K562 (cell line): ENCODE data around the gene PICK1. TPM values are rescaled to one million over a fixed set of nuclear protein-coding genes. Genes with fewer than 3 reads are reported as not detected.
A peak's percentile ranks its signal among the peaks of the same experiment; 100 is the strongest.

Experiments used
- ATAC-seq: fragments of 200-7000 bp; cut with Tn5 transposase; 3 replicates; pipeline ENCODE4 v1.9.1; 2020; ENCODE audit warnings: moderate library complexity
- BruUV-seq: library from RNA; stranded (reverse); fragments of 400-500 nt; replicated peaks from 2 replicates; lab custom pipeline; 2021; lab: Mats Ljungman, UMichigan
- CTCF ChIA-PET: fragments of 300-600 bp; formaldehyde crosslinking; extraction: SDS; loops from one replicate; lab custom pipeline; 2021; ENCODE audit warnings: low intra/inter-chr PET ratio; lab: Yijun Ruan, JAX
- POLR2A ChIA-PET: fragments of 300-600, 350-650 bp; sonication (Branson Sonifier 250); formaldehyde crosslinking; extraction: SDS; loops from one replicate; lab custom pipeline; 2021; ENCODE audit warnings: antibody characterized with exemption, inconsistent platforms; lab: Yijun Ruan, JAX
- DNase-seq, 4 experiments: peaks; one replicate each; pipeline versions ENCODE4 v3.0.0 to v3.0.0-alpha.2; 2011 to 2018; ENCODE audit warnings: low spot score in 3 of 4, mixed read lengths in 3 of 4; ENCODE audit errors: extremely low read depth in 1 of 4
- FAIRE-seq: peaks from 2 replicates; lab custom pipeline; 2011; peaks lifted over from hg19 to GRCh38; lab: Jason Lieb, UNC
- H2AFZ ChIP-seq: 2 replicates; pipeline ENCODE4 v1.6.0; 2011; ENCODE audit warnings: low read depth, low read length, control low read depth, inconsistent platforms
- H3K27ac ChIP-seq: fragments of 200-600 bp; 3 replicates; pipeline ENCODE4 v1.8.0; 2011; ENCODE audit warnings: low read depth, mild to moderate bottlenecking, control low read depth, inconsistent platforms, low read length, moderate library complexity, mixed read lengths; ENCODE audit errors: extremely low read depth
- H3K27me3 ChIP-seq, 2 experiments: fragments of 300-600 bp in 1 of 2; 2 replicates in 1 of 2; 3 replicates in 1 of 2; pipeline versions ENCODE4 v1.6.0 to v1.8.0; 2011; ENCODE audit warnings: inconsistent platforms in 2 of 2, low read length in 2 of 2, mild to moderate bottlenecking in 1 of 2, mixed read lengths in 1 of 2, moderate library complexity in 1 of 2; ENCODE audit not compliant: control insufficient read depth in 2 of 2, insufficient read depth in 2 of 2
- H3K36me3 ChIP-seq: fragments of 300-600 bp; 3 replicates; pipeline ENCODE4 v1.8.0; 2011; ENCODE audit warnings: mild to moderate bottlenecking, low read length, inconsistent platforms; ENCODE audit not compliant: control insufficient read depth, insufficient read depth
- H3K4me1 ChIP-seq, 2 experiments: fragments of 200-600 bp in 1 of 2; replicated peaks in 1 of 2; 2 replicates in 1 of 2; 3 replicates in 1 of 2; pipeline versions ENCODE4 v1.5.1 to v1.8.0; 2011; ENCODE audit warnings: inconsistent platforms in 2 of 2, low read length in 2 of 2, mild to moderate bottlenecking in 1 of 2, mixed read lengths in 1 of 2, moderate library complexity in 1 of 2; ENCODE audit not compliant: control insufficient read depth in 2 of 2, insufficient read depth in 2 of 2
- H3K4me2 ChIP-seq: 2 replicates; pipeline ENCODE4 v1.6.1; 2011; ENCODE audit warnings: low read length, control low read depth, inconsistent platforms, mixed read lengths; ENCODE audit not compliant: insufficient read depth
- H3K4me3 ChIP-seq: fragments of 200-600 bp; sonication (generic), shearing (Covaris generic); 2 replicates; pipeline ENCODE4 v1.5.1; 2016; ENCODE audit warnings: control low read depth, inconsistent platforms
- H3K79me2 ChIP-seq: fragments of 200-600 bp; 3 replicates; pipeline ENCODE4 v1.8.0; 2011; ENCODE audit warnings: low read length, inconsistent platforms; ENCODE audit not compliant: control insufficient read depth, insufficient read depth
- H3K9ac ChIP-seq, 2 experiments: 2 replicates each; pipeline versions ENCODE4 v1.6.0 to v1.6.1; 2011; ENCODE audit warnings: low read depth in 2 of 2, low read length in 2 of 2, control low read depth in 1 of 2, inconsistent platforms in 1 of 2, mild to moderate bottlenecking in 1 of 2, mixed read lengths in 1 of 2; ENCODE audit not compliant: insufficient read depth in 1 of 2
- H3K9me1 ChIP-seq: one replicate; pipeline ENCODE4 v1.6.0; 2011; ENCODE audit warnings: inconsistent platforms, mild to moderate bottlenecking, low read length, moderate library complexity; ENCODE audit not compliant: control insufficient read depth, insufficient read depth
- H3K9me3 ChIP-seq: replicated peaks from 2 replicates; pipeline ENCODE4 v1.5.1; 2011; ENCODE audit warnings: low read depth, low read length, inconsistent platforms; ENCODE audit not compliant: control insufficient read depth, insufficient read depth
- H4K20me1 ChIP-seq: replicated peaks from 2 replicates; pipeline ENCODE4 v1.6.1; 2011; ENCODE audit warnings: low read length, inconsistent platforms, mixed read lengths; ENCODE audit not compliant: control insufficient read depth, insufficient read depth
- ATF3 ChIP-seq, 2 experiments: fragments of 450-650 bp in 1 of 2; sonication (generic) in 1 of 2; formaldehyde crosslinking in 1 of 2; IDR thresholded peaks in 1 of 2; conservative IDR thresholded peaks in 1 of 2; 2 replicates each; pipeline versions ENCODE4 v1.6.1 to v1.8.1; 2016 to 2023; ENCODE audit warnings: mild to moderate bottlenecking in 2 of 2, moderate library complexity in 2 of 2, inconsistent platforms in 1 of 2, missing genetic modification reagents in 1 of 2
- HDAC6 ChIP-seq: IDR thresholded peaks from 2 replicates; pipeline ENCODE4 v1.6.1; 2012; ENCODE audit warnings: low read depth, mild to moderate bottlenecking, control low read depth, inconsistent platforms, low read length, moderate library complexity
- ZNF507 ChIP-seq: conservative IDR thresholded peaks from 2 replicates; pipeline ENCODE4 v1.6.1; 2017; ENCODE audit warnings: missing genetic modification characterization, missing compliant biosample characterization
- ZNF696 ChIP-seq: fragments of 250-450 bp; sonication (Bioruptor Pico); conservative IDR thresholded peaks from 2 replicates; pipeline ENCODE4 v1.4.0; 2020; ENCODE audit warnings: mild to moderate bottlenecking, moderate library complexity
- WGBS: fragments of 100-300 bp; shearing (Covaris generic); methylation state at CpG from one replicate; pipeline ENCODE4 v1.1.6; 2016; ENCODE audit warnings: low coverage, mixed read lengths; ENCODE audit not compliant: insufficient coverage; ENCODE audit errors: missing lambda C conversion rate; 5-methylcytosine and 5-hydroxymethylcytosine counted together
- in situ Hi-C: fragments of 300-500 bp; cut with MboI; formaldehyde crosslinking; loops from 4 replicates; pipeline ENCODE4 v1.15.0; 2018; ENCODE audit warnings: inconsistent platforms, mixed read lengths
- intact Hi-C: fragments of 100-400 bp; cut with micrococcal nuclease; formaldehyde crosslinking; loops from 2 replicates; pipeline ENCODE4 v1.14.2; 2022
- polyA plus RNA-seq, 8 experiments: library from polyadenylated mRNA; depleted of rRNA in 4 of 8; stranded (reverse) in 5 of 8; unstranded in 3 of 8; fragments of >200 nt; fragmentation: Nextera tagmentation in 2 of 8; fragmentation: Illumina TruSeq in 1 of 8; extraction: Ambion mirVana in 2 of 8; extraction: Trizol in 1 of 8; gene quantifications; 2 replicates each; pipeline versions ENCODE4 v1.2.1 to v1.2.3, GENCODE V29; 2011 to 2014; ENCODE audit warnings: inconsistent platforms in 1 of 8, missing spikeins in 1 of 8
- total RNA-seq, 7 experiments: library from RNA; depleted of rRNA in 6 of 7; stranded (reverse); fragments of >200 nt in 6 of 7; fragmentation: Illumina TruSeq in 2 of 7; extraction: Trizol in 2 of 7; gene quantifications; 2 replicates each; pipeline versions ENCODE4 v1.2.1 to v1.2.3, GENCODE V29; 2011 to 2021; ENCODE audit warnings: low replicate concordance in 1 of 7

Gene PICK1
- total and polyA plus RNA-seq, 9 of the 15 experiments (the other 6 are each of a cell fraction or from before 2014, with no cell fraction given): 0.06 to 11.0 (median 7.9) TPM; not detected in 1

- no peak for DNase-seq
- H4K20me1 ChIP-seq: no peaks in the 10 kb centered on the region
- no peak overlapping the region for H2AFZ ChIP-seq
- in situ Hi-C loops: no loop called here
- TF ChIP-seq HDAC6 (no peak), ZNF696 (no peak), ATF3 (IDR thresholded peaks at IDR 0.05) (peak; percentile 43), ATF3 (CRISPR knock-in tag; conservative IDR thresholded peaks at IDR 0.05) (no peak), ZNF507 (tag) (no peak)
- no peaks in the 10 kb centered on the region for H3K27me3 ChIP-seq
- ChIA-PET POLR2A (interaction anchor here (1.1 kb wide), 1 partner anchor 9 kb away, joined by 3 read pairs; no protein-coding TSS in a partner anchor), CTCF (no interaction called here)
- FAIRE-seq: no peak
- H3K79me2 ChIP-seq: no peaks in the 10 kb centered on the region
- H3K9ac ChIP-seq: peak overlapping the region in 1 of 2 experiments; percentile 10; a peak in 1 of 4 replicates
- H3K36me3 ChIP-seq: no peaks in the 10 kb centered on the region
- no peaks in the 10 kb centered on the region for H3K9me1 ChIP-seq
- BruUV-seq: no TSS peak
- H3K27ac ChIP-seq: no peak overlapping the region
- H3K4me1 ChIP-seq: peaks cover 2 to 11% of the 10 kb centered on the region in 2 experiments; a peak in 4 of 5 replicates
- no peak overlapping the region for H3K4me2 ChIP-seq
- 29% methylated on average over 9 of the region's 9 CpGs for WGBS
- ATAC-seq: no peak
- H3K4me3 ChIP-seq: no peak overlapping the region
- intact Hi-C loops: no loop called here
- H3K9me3 ChIP-seq: no peaks in the 10 kb centered on the region
These were observed 41.4 kb downstream of the PICK1 start for GRCh38 chr22:38098410-38099249.
